DMS153 treated with DMSO at 0.1 percent for 48 hours (cell line): ENCODE data around the gene RBPJ.

Experiments
- DNase-seq: peaks from one replicate; lab custom pipeline; 2025; ENCODE audit not compliant: unreplicated experiment; lab: John Stamatoyannopoulos, UW

Gene RBPJ

GRCh38 chr4:26412381-26413372, 91.9 kb downstream of the RBPJ start:
- no peak for DNase-seq

- DNase-seq: no peak
These were observed 92.8 kb downstream of the RBPJ start for GRCh38 chr4:26413582-26413981.

GRCh38 chr4:26418107-26418506, 97.3 kb downstream of the RBPJ start:
- no peak for DNase-seq

- DNase-seq: no peak
These were observed 98.0 kb downstream of the RBPJ start for GRCh38 chr4:26418850-26419249.

- no peak for DNase-seq
These were observed 99.6 kb downstream of the RBPJ start for GRCh38 chr4:26420438-26420837.

- DNase-seq: no peak
These were observed 100.1 kb downstream of the RBPJ start for GRCh38 chr4:26420913-26421312.

- no peak for DNase-seq
These were observed 103.3 kb downstream of the RBPJ start for GRCh38 chr4:26424153-26424552.

- DNase-seq: no peak
These were observed 104.0 kb downstream of the RBPJ start for GRCh38 chr4:26424838-26425237.

- no peak for DNase-seq
These were observed 105.1 kb downstream of the RBPJ start for GRCh38 chr4:26425953-26426352.

- DNase-seq: no peak
These were observed 106.1 kb downstream of the RBPJ start for GRCh38 chr4:26426892-26427291.

GRCh38 chr4:26429910-26430309, 109.1 kb downstream of the RBPJ start:
- DNase-seq: no peak

GRCh38 chr4:26431461-26432180, 110.8 kb downstream of the RBPJ start:
- DNase-seq: no peak

GRCh38 chr4:26432419-26432818, 111.6 kb downstream of the RBPJ start:
- DNase-seq: no peak

- DNase-seq: no peak
These were observed 112.7 kb downstream of the RBPJ start for GRCh38 chr4:26433556-26433955.

GRCh38 chr4:26434030-26434639, 113.3 kb downstream of the RBPJ start:
- no peak for DNase-seq

GRCh38 chr4:26441102-26441501, 120.3 kb downstream of the RBPJ start:
- DNase-seq: no peak

GRCh38 chr4:26441771-26442170, 121.0 kb downstream of the RBPJ start:
- no peak for DNase-seq

- no peak for DNase-seq
These were observed 126.6 kb downstream of the RBPJ start for GRCh38 chr4:26447378-26447777.

GRCh38 chr4:26450418-26450817, 129.6 kb downstream of the RBPJ start:
- no peak for DNase-seq

GRCh38 chr4:26451597-26451996, 130.8 kb downstream of the RBPJ start:
- no peak for DNase-seq
